ENCODE results near the gene TMEM233. TPM values are rescaled to one million over a fixed set of nuclear protein-coding genes. Genes with fewer than 3 reads are reported as not detected.

Gene TMEM233
- total RNA-seq, 1 experiment from 2014 or later, result 0.28 TPM

DNA sequence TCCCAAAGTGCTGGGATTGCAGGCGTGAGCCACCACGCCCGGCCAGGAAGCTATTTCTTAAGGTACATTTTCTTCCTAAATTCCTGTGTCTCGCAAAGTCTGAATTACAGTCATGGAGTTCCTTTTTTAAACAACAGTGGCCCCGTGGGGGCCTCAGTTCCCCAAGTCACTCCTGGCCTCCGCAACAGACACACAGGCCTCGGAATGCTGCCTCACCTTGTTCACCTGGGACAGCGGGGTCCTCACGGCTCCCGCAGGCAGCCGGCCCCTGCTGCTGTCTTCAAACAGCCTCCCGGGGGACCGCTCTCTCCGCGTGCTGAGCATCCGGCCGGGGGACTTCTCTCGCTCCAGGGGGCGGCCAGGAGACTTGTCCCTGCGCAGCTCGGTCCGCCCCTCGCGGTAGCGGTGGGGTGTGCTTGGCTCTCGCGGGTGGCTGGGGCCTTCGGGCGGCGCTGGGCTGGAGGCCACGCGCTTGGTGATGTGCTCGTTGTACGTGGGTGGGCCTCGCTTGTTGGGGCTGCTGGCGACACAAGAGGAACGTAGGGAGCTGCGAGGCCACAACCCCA lies 96.4 kb downstream of the TMEM233 start (continued):
- TF ChIP-seq SMAD4 (CRISPR knock-in tag; IDR thresholded peaks at IDR 0.05) (no peak), ZNF317 (CRISPR knock-in tag; IDR thresholded peaks at IDR 0.05; ENCODE audit: borderline replicate concordance, low read depth) (no peak)

DNA sequence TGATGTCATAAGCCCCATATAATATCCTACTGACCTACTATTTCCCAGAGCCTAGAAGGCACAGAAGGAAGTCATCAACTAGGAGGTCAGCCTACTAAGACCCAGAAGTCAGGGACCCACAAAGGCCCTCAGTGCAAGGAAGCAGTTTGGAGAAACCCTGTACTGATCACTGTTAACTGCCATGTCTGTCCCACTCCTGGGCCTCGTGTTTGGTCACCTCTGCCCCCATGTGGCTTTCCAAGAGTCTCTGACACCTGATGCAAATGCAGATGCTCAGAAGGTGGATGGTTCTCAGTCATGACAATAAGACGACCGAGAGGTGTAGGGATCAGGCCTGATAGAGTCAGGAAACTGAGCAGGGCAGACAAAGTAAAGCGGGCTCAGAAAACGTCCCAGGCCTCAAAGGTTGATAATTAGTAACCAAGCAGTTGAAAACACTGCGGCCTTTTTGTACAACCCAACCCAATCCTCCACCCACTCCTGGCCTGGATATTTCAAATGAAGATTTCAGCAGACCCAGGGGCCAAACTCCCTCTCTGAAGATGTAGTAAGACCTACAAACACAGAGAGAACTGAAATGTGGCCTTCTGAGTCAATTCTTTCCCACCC lies 97.7 kb downstream of the TMEM233 start:
- ATAC-seq (peak; percentile 20; the same call in 1 of the 2 replicates), DNase-seq (ENCODE audit: low spot score) (no peak)
- ChIA-PET CTCF (no interaction called here), POLR2A (no interaction called here)
- Mint-ChIP-seq H3K4me3 (no peak overlapping the region), H3K27ac (no peak overlapping the region), H3K9me3 (no peaks in the 10 kb centered on the region), H3K4me1 (peaks cover 2% of the 10 kb centered on the region; the same call in 1 of the 2 replicates), H3K36me3 (peaks cover 48% of the 10 kb centered on the region), H3K27me3 (ENCODE audit: low read depth) (no peaks in the 10 kb centered on the region)
- no peak for TF ChIP-seq ZNF138 (CRISPR knock-in tag; conservative IDR thresholded peaks at IDR 0.05)
- TF ChIP-seq NFATC4 (CRISPR knock-in tag; IDR thresholded peaks at IDR 0.05), result no peak
- TF ChIP-seq NR1H2 (CRISPR knock-in tag; IDR thresholded peaks at IDR 0.05), result no peak
- no peak for TF ChIP-seq CDX4 (CRISPR knock-in tag; IDR thresholded peaks at IDR 0.05; ENCODE audit: borderline replicate concordance)
- no peak for TF ChIP-seq SOX15 (CRISPR knock-in tag; IDR thresholded peaks at IDR 0.05)
- no peak for TF ChIP-seq STAT6 (CRISPR knock-in tag; conservative IDR thresholded peaks at IDR 0.05; ENCODE audit: low read depth)
- TF ChIP-seq FOXP1 (CRISPR knock-in tag; IDR thresholded peaks at IDR 0.05; ENCODE audit: borderline replicate concordance), result no peak
- TF ChIP-seq JUN (CRISPR knock-in tag; IDR thresholded peaks at IDR 0.05), result no peak
- no peak for TF ChIP-seq PREB (CRISPR knock-in tag; IDR thresholded peaks at IDR 0.05; ENCODE audit: borderline replicate concordance)

GRCh38 chr12:119692410-119692809 lies 98.8 kb downstream of the TMEM233 start:
- H3K27ac Mint-ChIP-seq, result no peak overlapping the region
- no peak overlapping the region for H3K4me3 Mint-ChIP-seq
- no peak for ATAC-seq
- no peak for DNase-seq (ENCODE audit: low spot score)
- ChIA-PET POLR2A (no interaction called here), CTCF (no interaction called here)
- H3K27me3 Mint-ChIP-seq (ENCODE audit: low read depth), result no peaks in the 10 kb centered on the region
- no peaks in the 10 kb centered on the region for H3K9me3 Mint-ChIP-seq
- peaks cover 2% of the 10 kb centered on the region; the same call in 1 of the 2 replicates for H3K4me1 Mint-ChIP-seq
- peaks cover 47% of the 10 kb centered on the region for H3K36me3 Mint-ChIP-seq
- no peak for TF ChIP-seq ZNF423 (CRISPR knock-in tag; IDR thresholded peaks at IDR 0.05)
- no peak for TF ChIP-seq ZNF138 (CRISPR knock-in tag; conservative IDR thresholded peaks at IDR 0.05)
- TF ChIP-seq ZNF232 (CRISPR knock-in tag; IDR thresholded peaks at IDR 0.05), result no peak
- no peak for TF ChIP-seq NR3C1 (CRISPR knock-in tag; conservative IDR thresholded peaks at IDR 0.05; ENCODE audit: low read depth)
- TF ChIP-seq, protein P1, sequence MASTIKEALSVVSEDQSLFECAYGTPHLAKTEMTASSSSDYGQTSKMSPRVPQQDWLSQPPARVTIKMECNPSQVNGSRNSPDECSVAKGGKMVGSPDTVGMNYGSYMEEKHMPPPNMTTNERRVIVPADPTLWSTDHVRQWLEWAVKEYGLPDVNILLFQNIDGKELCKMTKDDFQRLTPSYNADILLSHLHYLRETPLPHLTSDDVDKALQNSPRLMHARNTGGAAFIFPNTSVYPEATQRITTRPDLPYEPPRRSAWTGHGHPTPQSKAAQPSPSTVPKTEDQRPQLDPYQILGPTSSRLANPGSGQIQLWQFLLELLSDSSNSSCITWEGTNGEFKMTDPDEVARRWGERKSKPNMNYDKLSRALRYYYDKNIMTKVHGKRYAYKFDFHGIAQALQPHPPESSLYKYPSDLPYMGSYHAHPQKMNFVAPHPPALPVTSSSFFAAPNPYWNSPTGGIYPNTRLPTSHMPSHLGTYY (CRISPR knock-in tag; IDR thresholded peaks at IDR 0.05), result no peak
- TF ChIP-seq CBFB (CRISPR knock-in tag; IDR thresholded peaks at IDR 0.05; ENCODE audit: low read depth), result no peak
- no peak for TF ChIP-seq STAT6 (CRISPR knock-in tag; conservative IDR thresholded peaks at IDR 0.05; ENCODE audit: low read depth)
- no peak for TF ChIP-seq ESRRA (CRISPR knock-in tag; IDR thresholded peaks at IDR 0.05; ENCODE audit: borderline replicate concordance)
- no peak for TF ChIP-seq SOX15 (CRISPR knock-in tag; IDR thresholded peaks at IDR 0.05)
- no peak for TF ChIP-seq ZMAT4 (CRISPR knock-in tag; IDR thresholded peaks at IDR 0.05)
- TF ChIP-seq, protein P2, sequence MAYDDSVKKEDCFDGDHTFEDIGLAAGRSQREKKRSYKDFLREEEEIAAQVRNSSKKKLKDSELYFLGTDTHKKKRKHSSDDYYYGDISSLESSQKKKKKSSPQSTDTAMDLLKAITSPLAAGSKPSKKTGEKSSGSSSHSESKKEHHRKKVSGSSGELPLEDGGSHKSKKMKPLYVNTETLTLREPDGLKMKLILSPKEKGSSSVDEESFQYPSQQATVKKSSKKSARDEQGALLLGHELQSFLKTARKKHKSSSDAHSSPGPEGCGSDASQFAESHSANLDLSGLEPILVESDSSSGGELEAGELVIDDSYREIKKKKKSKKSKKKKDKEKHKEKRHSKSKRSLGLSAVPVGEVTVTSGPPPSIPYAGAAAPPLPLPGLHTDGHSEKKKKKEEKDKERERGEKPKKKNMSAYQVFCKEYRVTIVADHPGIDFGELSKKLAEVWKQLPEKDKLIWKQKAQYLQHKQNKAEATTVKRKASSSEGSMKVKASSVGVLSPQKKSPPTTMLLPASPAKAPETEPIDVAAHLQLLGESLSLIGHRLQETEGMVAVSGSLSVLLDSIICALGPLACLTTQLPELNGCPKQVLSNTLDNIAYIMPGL (CRISPR knock-in tag; IDR thresholded peaks at IDR 0.05), result no peak
- no peak for TF ChIP-seq MXD4 (CRISPR knock-in tag; IDR thresholded peaks at IDR 0.05; ENCODE audit: borderline replicate concordance)
- no peak for TF ChIP-seq USF1 (CRISPR knock-in tag; IDR thresholded peaks at IDR 0.05)
